Peyer's patch (tissue), 4 donors: ENCODE measurements around the gene PIK3R5. TPM values are rescaled to one million over a fixed set of nuclear protein-coding genes. Genes with fewer than 3 reads are reported as not detected.

Experiments
- DNase-seq, 3 donors: peaks; one replicate each; pipeline ENCODE4 v3.0.0-alpha.2; 2017 to 2019
- H3K27ac ChIP-seq, 4 donors: fragments of 200-600 bp; sonication (generic); one replicate each; pipeline ENCODE4 v1.5.1; 2016 to 2019
- H3K27me3 ChIP-seq, 2 donors: fragments of 200-600 bp; sonication (generic); one replicate each; pipeline ENCODE4 v1.5.1; 2019
- H3K36me3 ChIP-seq, 3 donors: fragments of 200-600 bp; sonication (generic); one replicate each; pipeline ENCODE4 v1.5.1; 2016 to 2019
- H3K4me1 ChIP-seq, 4 donors: fragments of 200-600 bp; sonication (generic); one replicate each; pipeline ENCODE4 v1.5.1; 2016 to 2019
- H3K4me3 ChIP-seq, 4 donors: fragments of 200-600 bp; sonication (generic); 1 replicate in 3 of 4; 2 replicates in 1 of 4; pipeline ENCODE4 v1.5.1; 2016 to 2019; ENCODE audit warnings: mild to moderate bottlenecking in 1 of 4
- H3K9me3 ChIP-seq, 4 donors: fragments of 200-600 bp; sonication (generic); one replicate each; pipeline ENCODE4 v1.5.1; 2016 to 2019; ENCODE audit warnings: mild to moderate bottlenecking in 1 of 4
- POLR2A ChIP-seq, 2 donors: fragments of 450-650 bp; IDR thresholded peaks; one replicate each; pipeline ENCODE4 v1.5.1; 2017; ENCODE audit warnings: antibody characterized with exemption in 2 of 2, mild to moderate bottlenecking in 2 of 2, moderate library complexity in 2 of 2
- total RNA-seq, 4 donors: library from RNA; depleted of rRNA; stranded (reverse); fragments of >200 nt; gene quantifications; one replicate each; pipeline ENCODE4 v1.1.0, GENCODE V29; 2016
- TF ChIP-seq, protein P1 (sequence below), 6 experiments: fragments of 450-650 bp in 4 of 6; fragments of 200-600 bp in 2 of 6; sonication (generic) in 1 of 6; IDR thresholded peaks; one replicate each; pipeline ENCODE4 v1.5.1; 2017 to 2019; ENCODE audit warnings: antibody characterized with exemption in 6 of 6, mild to moderate bottlenecking in 3 of 6, moderate library complexity in 1 of 6

Gene PIK3R5
- total RNA-seq, 4 donors from 2014 or later: 6.3 to 74.3 (median 10.3) TPM

DNA sequence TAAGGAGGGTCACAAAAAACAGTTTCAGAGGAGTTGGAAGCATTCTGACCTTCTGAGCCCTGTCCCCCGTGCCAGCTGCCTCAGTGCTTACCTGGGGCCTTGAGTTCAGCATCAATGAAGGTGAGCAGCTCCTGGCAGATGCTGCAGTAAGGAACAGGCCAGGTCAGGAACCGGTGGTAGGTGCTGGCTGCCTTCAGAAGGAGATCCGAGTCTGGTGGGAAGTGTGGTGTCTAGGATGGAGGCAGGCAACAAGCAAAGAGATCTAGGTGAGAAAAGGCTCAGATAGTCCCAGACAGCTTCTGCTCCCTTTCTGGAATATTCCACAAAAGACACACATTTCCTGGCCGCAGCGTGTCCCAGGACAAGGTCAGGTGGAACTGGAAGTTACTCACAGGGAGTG lies 60.8 kb downstream of the PIK3R5 start:
- peak in 1 of 3 donors; percentile 8 for DNase-seq
- H3K27me3 ChIP-seq: no peaks in the 10 kb centered on the region
- H3K4me1 ChIP-seq: peaks cover 0 to 8% (median under 1%) of the 10 kb centered on the region in 4 donors
- TF ChIP-seq, protein P1, sequence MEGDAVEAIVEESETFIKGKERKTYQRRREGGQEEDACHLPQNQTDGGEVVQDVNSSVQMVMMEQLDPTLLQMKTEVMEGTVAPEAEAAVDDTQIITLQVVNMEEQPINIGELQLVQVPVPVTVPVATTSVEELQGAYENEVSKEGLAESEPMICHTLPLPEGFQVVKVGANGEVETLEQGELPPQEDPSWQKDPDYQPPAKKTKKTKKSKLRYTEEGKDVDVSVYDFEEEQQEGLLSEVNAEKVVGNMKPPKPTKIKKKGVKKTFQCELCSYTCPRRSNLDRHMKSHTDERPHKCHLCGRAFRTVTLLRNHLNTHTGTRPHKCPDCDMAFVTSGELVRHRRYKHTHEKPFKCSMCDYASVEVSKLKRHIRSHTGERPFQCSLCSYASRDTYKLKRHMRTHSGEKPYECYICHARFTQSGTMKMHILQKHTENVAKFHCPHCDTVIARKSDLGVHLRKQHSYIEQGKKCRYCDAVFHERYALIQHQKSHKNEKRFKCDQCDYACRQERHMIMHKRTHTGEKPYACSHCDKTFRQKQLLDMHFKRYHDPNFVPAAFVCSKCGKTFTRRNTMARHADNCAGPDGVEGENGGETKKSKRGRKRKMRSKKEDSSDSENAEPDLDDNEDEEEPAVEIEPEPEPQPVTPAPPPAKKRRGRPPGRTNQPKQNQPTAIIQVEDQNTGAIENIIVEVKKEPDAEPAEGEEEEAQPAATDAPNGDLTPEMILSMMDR (IDR thresholded peaks at IDR 0.05): no peak
- no peak for TF ChIP-seq POLR2A (IDR thresholded peaks at IDR 0.05)
- H3K36me3 ChIP-seq: no peaks in the 10 kb centered on the region
- no peak overlapping the region for H3K4me3 ChIP-seq
- no peak overlapping the region for H3K27ac ChIP-seq
- H3K9me3 ChIP-seq: no peaks in the 10 kb centered on the region

- Histone ChIP-seq H3K4me3 (no peak overlapping the region), H3K27ac (no peak overlapping the region), H3K27me3 (no peaks in the 10 kb centered on the region), H3K36me3 (no peaks in the 10 kb centered on the region), H3K9me3 (no peaks in the 10 kb centered on the region), H3K4me1 (peaks cover 0 to 13% (median 3%) of the 10 kb centered on the region in 4 donors)
- DNase-seq: peak in 1 of 3 donors; percentile 10
- TF ChIP-seq POLR2A (IDR thresholded peaks at IDR 0.05): no peak
- TF ChIP-seq, protein P1 (IDR thresholded peaks at IDR 0.05): no peak
These were observed 61.3 kb downstream of the PIK3R5 start for GRCh38 chr17:8904201-8904600.

DNA sequence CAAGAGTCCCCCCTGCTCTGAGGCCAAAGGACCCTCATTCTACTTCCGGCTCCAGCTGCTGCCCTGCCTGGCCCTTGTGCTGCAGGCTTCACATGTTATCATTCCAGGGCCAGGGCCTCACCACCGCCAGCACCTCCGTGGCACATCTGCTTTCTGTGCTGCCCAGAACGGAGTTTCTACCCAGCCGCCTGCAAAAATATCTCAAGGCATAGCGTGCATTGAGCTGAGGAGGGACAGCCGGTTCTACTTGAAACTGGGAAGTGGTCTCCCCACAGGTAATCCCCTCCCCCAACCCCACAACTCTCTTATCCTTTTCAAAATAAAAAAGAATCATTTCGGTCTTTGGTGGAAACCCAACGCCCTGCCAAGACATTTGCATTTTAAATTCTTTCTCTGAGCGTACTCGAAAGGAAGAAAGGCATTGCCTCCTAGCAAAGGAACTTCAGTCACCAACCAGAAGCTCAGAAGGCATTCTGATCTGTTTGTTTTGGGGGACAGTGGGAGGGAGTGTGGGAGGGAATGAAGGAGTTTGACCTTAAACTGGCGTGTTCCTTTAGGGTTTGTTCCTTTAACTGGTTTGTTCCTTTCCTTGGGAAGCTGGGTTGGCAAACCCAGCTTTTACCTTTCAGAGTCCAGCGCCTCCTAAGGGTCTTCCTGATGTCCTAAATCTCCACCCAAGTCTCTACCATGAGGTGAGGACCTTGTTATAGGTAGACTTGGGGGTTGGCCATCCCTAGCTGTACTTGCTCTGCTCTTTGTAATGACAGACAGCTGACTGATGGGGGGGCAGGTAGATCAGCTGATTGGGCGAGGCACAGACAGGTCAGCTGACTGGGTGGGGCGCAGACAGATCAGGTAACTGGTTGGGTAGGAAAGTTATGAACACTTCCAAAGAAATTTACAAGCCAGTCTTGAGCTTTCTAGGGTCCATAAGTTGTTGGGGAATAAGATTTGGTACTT lies 64.6 kb downstream of the PIK3R5 start:
- Histone ChIP-seq H3K27me3 (no peaks in the 10 kb centered on the region), H3K4me1 (peaks cover 0 to 22% (median 3%) of the 10 kb centered on the region in 4 donors), H3K27ac (peak overlapping the region in 1 of 4 donors; percentile 55), H3K4me3 (no peak overlapping the region), H3K9me3 (no peaks in the 10 kb centered on the region), H3K36me3 (no peaks in the 10 kb centered on the region)
- peak in 2 of 3 donors; percentile 58 to 63 for DNase-seq
- TF ChIP-seq POLR2A (IDR thresholded peaks at IDR 0.05): no peak
- TF ChIP-seq, protein P1 (IDR thresholded peaks at IDR 0.05): no peak

- Histone ChIP-seq H3K36me3 (no peaks in the 10 kb centered on the region), H3K27ac (peak overlapping the region in 1 of 4 donors; percentile 55), H3K27me3 (no peaks in the 10 kb centered on the region), H3K4me3 (no peak overlapping the region), H3K9me3 (no peaks in the 10 kb centered on the region), H3K4me1 (peaks cover 0 to 22% (median 3%) of the 10 kb centered on the region in 4 donors)
- DNase-seq: no peak
- TF ChIP-seq POLR2A (IDR thresholded peaks at IDR 0.05): no peak
- TF ChIP-seq, protein P1 (IDR thresholded peaks at IDR 0.05): no peak
These were observed 65.3 kb downstream of the PIK3R5 start for GRCh38 chr17:8900207-8900606.

GRCh38 chr17:8898636-8899035 lies 66.9 kb downstream of the PIK3R5 start:
- H3K36me3 ChIP-seq: no peaks in the 10 kb centered on the region
- no peak for TF ChIP-seq POLR2A (IDR thresholded peaks at IDR 0.05)
- TF ChIP-seq, protein P1 (IDR thresholded peaks at IDR 0.05): no peak
- peaks cover 0 to 22% (median 3%) of the 10 kb centered on the region in 4 donors for H3K4me1 ChIP-seq
- no peak for DNase-seq
- H3K27me3 ChIP-seq: no peaks in the 10 kb centered on the region
- H3K4me3 ChIP-seq: no peak overlapping the region
- no peaks in the 10 kb centered on the region for H3K9me3 ChIP-seq
- H3K27ac ChIP-seq: peak overlapping the region in 1 of 4 donors; percentile 65
